Stimulated activated CD8-positive, alpha-beta memory T cell treated with anti-CD3 and anti-CD28 coated beads, Interleukin-15, amount 100 ng/mL, for 48 hours (primary cell): Measurements from ENCODE around the gene ZNF480.
"Not testable (repeated sequence)": the region's sequence is repeated elsewhere in the genome, so short reads cannot be mapped to it uniquely, and the experiment has no call there.

ENCODE experiments used
- DNase-seq, 2 donors: peaks; one replicate each; pipeline ENCODE4 v3.0.0-alpha.2; 2020; ENCODE audit warnings: low read depth in 2 of 2

The ZNF480 gene

DNA sequence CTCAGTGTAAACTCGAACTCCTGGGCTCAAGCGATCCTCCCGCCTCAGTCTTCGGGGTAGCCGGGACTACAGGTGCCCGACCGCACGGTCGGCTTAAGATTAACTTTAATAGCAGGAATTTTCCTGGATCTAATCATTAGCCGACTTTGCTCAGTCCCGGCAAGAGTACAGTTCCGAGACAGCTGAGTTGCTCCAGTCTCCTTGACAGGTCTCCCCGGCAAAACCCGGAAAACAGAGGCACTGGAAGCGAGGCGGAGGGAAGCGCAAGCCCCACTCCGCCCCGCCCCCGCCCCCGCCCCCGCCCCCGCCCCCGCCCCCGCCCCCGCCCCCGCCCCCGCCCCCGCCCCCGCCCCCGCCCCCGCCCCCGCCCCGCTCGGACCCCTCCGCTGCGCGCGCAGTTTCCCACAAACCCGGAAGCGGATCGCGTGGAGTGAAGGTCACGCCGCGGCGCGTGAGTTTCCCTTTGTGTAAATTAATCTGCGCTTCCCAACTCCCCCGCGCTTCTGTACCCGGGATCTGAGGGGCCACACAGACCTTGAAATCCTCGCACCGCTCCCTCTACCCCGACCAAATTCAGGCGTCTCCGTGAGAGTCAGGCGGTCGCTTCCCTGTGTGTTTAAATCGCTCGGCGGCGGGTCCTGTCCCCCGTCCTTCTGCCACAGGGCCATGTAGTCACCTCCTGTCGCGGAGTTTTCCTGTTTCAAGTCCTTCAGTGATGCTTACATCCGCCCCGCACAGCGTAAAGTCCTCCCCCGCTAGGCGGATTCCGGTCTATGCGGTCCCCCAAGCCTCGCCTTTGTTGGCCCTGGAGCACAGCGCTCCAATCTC is at the start of gene ZNF480:
Gene ZNF480, plus strand, starts transcription at position 397 of the 828 bp plus-strand sequence. CDS start 3,244 bp downstream, outside the sequence.
- peak; percentile 49 to 66 for DNase-seq

DNA sequence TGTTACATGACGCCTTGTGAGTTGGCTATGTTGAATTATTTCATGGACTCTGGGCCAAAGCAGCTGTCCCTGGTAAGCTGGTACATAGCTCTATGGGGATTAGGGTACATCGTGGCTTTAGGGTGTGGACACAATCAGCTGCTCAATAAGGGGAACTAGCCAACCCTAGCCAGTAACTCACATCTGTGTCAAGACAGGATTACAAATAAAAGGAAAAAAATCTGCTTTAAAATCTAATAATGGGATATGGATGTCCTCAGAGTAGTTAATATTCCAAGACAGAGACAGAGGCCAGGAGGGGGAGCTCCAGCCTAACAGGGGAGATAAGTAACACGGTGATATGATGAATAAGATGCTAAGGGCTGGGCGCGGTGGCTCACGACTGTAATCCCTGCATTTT is 48.7 kb upstream of the ZNF480 start:
- DNase-seq: peak; percentile 19 to 30

DNA sequence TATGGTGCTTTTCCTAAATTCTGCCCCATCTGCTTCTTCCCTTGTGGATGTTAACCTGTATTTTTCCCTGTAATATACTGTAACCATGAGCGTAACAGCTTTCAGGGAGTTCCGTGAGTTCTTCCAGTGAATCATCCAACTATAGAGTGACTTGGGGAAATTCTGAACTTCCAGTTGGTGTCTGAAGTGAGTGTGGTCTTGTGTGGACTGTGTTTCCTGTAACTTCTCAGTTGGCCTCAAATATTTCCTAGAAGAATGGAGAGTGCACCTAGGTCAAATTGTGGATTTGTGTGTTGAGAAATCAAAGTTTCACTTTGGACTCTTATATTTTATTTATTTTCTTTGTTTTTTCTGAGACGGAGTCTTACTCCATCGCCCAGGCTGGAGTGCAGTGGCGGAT is 38.5 kb upstream of the ZNF480 start:
- DNase-seq: no peak

DNA sequence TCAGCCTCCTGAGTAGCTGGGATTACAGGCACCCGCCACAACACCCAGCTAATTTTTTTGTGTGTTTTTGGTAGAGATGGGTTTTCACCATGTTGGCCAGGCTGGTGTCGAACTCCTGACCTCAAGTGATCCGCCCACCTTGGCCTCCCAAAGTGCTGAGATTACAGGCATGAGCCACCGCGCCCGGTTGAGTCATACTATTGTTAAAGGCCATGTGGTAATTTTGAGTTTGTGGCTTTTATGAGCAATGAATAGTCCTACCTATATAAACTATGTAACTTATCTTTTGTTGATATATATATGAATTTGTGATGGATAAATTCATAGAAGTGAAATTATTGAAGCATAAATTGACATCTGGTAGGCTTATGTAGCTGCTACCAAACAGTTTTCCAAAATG is 31.4 kb upstream of the ZNF480 start:
- peak in 1 of 2 donors; percentile 8 for DNase-seq

DNA sequence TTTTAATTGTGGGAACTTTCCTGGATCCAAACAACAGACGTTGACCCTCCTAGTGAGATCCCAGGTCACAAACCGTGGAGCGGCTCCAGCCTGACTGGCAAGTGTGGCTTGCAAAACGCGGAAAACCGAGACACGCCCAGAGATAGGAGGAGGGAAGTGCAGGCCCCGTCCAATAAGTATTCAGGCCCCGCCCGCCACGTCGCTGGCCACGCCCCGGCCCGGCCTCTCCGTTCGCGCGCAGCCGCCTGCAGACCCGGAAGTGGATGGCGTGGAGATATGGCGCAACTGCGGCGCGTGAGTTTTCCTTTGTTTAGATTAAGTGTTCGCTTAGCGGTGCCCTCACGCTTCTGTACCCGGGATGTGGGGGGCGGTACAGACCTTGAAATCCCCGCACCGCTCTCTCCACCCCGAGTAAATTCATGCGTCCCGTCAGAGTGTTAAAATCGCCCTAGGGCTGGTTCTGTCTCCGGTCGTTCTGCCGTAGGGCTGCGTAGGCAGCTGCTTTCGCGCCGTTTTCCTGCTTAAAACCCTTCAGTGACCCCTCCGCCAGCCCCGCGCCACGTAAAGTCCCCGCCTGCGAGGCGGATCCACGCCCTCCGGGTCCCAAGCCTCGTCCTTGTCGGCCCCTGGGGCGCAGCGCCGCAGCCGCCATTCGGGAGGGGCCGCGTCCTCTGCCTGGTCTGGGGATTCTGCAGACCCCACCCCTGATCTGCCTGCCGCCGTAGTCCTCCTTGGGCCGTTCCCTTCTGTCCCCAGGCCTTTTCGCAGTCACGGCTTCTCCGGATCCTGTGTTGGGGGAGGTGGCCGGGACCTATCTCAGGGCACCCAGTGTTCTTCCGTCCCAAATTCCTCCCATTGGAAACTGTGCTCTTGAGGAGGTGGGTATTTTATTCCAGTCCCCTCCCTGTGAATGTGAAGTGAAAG is 27.4 kb upstream of the ZNF480 start, which contains the start of gene ZNF766:
Gene ZNF766, plus strand, starts transcription at position 250 of the 924 bp plus-strand sequence. Its CDS starts 27 bp downstream, at position 277.
- DNase-seq: peak; percentile 94 to 95

DNA sequence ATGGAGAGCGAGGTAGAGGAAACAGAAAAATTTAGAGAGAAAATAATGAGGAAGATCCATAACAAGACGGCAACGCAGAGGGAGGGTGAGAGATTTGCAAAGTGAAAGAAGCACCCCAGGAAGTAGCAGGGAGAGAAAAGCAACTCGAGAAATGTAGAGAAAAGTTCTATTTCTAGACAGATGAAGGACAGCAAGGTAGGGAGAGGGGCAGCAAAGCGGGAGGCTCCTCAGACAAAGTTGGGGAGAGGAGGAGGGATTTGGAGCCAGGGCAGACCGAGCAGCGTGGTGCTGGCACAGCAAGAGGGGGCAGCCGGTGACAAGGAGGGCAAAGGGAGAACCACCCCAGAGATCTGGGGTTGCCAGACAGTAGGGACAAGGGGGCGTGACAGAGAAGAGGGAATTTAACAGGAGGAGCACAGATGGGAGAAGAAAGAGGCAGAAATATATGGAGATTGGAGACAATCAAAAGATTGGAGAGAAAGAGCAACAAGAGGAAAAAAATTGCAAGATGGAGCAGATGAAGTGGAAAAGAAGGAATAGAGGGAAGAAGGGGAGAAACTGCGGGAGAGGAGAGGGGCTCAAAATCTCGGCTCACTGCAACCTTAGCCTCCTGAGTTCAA is 26.6 kb upstream of the ZNF480 start:
- no peak for DNase-seq

DNA sequence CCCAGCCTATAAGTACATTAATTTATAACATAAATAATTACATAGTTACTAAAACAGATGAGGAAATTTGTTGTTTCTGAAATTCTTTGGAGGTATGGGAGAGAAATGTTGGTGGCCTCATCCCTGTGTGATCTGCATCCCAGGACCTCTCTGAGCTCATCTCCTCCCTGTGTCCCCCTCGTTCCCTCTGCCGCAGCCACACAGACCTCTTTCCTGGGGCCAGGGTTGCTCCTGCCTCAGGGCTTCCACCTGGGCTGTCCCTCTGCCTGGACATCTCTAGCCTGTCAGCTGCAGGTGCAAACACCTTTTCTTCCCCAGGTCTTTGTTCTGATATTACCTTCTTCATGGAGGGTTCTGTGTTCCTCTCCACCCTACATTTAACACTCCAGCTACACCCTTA is 23.7 kb upstream of the ZNF480 start:
- DNase-seq: no peak

DNA sequence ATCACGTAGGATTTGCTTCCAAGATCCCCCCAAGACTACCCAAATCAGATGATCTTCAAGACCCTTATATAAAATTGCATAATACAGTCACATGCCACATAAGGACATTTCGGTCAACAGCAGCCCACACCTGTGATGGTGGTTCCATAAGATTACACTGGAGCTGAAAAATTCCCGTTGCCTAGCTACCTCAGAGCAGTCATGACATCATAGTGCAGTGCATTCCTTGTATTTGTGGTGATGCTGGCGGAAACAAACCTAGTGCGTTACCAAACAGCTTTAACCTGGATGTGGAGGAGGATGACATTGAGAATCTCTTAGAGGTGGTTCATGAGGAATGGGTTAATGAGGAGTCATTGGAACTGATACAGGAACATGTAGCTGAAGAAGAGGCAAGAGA is 22.8 kb upstream of the ZNF480 start:
- DNase-seq: no peak

DNA sequence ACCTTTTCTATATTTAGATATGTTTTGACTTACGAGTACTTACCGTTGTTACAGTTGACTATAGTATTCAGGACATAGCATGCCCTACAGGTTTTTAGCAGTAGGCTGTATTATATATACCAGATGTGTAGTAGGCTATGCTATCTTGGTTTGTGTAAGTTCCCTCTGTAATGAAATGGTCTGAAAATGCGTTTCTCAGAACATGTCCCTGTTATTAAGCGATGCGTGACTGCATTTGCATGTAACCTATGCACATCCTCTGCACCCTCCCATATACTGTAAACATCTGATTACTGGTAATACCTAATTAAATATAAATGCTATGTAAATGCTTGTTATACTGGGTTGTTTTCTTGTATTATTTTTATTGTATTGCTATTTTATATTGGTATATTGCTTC is 21.0 kb upstream of the ZNF480 start:
- DNase-seq: no peak

DNA sequence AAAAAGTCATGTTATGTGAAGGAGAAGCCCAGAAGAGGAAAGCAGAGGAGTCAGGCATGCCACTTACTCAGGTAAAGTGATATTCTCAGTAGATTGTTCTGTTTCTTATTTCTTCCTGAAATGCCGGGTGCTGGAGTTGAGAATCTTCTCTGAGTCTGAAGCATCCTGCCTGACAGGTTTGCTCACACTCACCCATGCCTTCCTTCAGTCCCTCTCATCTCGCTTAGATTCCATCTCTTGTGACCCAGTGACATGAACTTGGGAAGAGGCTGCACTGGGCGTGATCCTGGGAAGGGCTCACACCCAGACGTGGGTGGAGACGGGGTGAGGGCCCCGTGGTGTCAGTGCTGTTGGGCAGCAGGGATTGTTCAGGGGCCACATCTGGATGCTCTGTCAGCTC is 19.5 kb upstream of the ZNF480 start:
- no peak for DNase-seq

DNA sequence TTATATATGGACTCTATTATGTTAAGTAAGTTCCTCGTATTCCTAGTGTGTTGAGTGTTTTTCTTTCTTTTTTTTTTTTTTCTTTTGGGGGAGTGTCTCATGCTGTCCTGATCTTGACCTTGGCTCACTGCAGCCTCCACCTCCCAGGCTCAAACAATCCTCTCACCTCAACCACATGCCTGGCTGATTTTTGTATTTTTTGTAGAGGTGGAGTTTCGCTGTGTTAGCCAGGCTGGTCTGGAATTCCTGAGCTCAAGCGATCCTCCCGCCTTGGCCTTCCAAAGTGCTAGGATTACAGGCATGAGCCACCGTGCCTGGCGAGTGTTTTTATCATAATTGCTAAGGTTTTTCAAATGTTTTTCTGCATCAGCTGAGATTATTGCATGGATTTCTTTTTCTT is 10.7 kb upstream of the ZNF480 start:
- no peak for DNase-seq

DNA sequence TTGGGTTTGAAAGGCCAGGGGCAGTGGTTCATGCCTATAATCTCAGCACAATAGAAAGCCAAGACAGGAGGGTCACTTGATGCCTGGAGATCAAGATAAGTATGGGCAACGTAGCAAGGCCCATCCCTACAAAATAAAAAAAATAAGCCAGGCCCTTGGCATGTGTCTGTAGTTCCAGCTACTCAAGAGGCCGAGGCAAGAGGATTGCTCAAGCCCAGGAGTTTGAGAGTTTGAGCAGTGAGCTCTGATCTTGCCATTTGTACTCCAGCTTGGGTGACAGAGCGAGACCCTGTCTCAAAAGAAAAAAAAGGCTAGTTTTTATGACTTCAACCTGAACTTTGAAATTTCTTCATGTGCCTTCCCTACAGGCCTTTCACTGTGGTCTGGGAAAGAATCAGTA is 5.2 kb upstream of the ZNF480 start:
- DNase-seq: no peak

DNA sequence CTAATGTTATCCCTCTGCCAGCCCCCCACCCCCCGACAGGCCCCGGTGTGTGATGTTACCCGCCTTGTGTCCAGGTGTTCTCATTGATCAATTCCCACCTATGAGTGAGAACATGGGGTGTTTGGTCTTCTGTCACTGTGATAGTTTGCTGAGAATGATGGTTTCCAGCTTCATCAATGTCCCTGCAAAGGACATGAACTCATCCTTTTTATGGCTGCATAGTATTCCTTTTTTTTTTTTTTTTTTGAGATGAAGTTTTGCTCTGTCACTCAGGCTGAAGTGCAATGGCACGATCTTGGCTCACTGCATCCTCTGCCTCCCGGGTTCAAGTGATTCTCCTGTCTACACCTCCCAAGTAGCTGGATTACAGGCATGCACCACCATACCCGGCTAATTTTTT is 4.0 kb upstream of the ZNF480 start:
- not testable (repeated sequence) for DNase-seq

DNA sequence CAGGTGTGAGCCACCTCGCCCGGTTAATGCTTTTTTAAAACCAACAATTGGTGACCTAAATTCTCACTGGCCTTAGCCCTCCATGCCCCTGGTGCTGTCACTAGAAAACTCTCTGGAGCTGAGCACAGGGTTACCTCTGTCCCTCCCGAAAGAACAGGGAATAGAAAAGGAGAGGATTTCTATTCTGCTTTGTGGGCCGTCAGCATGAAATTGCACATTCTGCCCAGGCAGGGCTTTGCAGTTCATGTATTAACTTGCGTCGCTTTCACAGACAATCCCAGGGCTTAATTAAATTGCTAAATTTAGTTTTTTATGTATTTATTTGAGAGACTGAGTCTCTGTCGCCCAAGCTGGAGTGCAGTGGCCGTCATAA is 583 bp upstream of the ZNF480 start:
- no peak for DNase-seq

DNA sequence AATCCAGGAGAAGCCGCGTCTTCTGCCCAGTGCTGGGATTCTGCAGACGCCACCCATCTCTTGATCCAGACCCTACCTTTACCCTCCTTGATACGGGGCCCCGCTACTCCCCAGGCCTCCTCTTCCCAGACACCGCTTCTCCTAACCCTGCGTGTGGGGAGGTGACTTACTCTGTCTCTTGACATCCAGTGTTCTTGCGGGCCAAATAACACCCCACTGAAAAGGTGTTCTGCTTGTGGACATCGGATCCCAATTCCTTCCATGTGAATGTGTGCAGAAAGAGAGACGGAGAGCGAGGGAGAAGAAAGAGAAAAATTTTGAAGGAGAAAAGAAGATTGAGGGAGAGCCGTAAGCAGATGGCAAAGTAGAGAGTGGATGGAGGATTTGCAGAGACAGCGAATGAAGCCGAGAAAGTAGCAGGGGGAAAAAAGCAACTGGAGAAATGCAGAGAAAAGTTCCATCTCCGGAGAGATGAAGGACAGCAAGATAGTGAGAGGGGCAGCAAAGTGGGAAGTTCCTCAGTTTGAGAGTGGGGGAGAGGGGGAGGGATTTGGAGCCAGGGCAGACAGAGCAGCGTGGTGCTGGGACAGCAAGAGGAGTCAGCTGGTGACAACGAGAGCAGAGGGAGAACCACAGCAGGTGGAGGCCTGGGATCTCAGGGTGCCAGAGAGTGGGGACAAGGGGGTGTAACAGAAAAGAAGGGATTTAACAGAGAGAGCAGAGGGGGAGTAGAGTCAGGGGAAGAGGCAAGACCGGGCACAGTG is 814 bp downstream of the ZNF480 start:
- no peak for DNase-seq

DNA sequence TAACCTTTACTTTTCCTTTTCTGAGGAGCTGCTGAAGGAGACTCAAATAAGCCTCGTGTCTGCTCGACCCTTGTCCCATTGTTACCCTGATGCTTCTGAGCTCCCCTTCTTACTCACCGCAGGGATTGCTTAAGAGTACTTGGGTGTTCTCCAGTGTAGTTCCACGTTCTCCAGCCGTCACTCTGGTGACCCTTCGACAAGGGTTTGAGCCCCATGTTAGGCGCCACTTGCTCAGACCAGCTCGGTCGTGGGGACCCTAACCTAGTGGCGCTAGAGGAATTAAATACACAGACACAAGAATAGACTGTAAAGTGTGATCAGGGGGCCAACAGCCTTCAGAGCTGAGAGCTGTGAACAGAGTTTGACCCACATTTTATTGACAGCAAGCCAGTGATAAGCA is 10.3 kb downstream of the ZNF480 start:
- DNase-seq: no peak

DNA sequence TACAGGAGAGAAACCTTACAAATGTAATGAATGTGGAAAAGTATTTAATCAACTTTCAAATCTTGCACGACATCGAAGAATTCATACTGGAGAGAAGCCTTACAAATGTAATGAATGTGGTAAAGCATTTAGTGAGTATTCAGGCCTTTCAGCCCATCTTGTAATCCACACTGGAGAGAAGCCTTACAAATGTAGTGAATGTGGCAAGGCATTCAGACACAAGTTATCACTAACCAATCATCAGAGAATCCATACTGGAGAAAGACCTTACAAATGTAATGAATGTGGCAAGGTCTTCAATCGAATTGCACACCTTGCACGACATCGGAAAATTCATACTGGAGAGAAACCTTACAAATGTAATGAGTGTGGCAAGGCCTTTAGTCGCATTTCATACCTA is 25.5 kb downstream of the ZNF480 start:
- DNase-seq: no peak

DNA sequence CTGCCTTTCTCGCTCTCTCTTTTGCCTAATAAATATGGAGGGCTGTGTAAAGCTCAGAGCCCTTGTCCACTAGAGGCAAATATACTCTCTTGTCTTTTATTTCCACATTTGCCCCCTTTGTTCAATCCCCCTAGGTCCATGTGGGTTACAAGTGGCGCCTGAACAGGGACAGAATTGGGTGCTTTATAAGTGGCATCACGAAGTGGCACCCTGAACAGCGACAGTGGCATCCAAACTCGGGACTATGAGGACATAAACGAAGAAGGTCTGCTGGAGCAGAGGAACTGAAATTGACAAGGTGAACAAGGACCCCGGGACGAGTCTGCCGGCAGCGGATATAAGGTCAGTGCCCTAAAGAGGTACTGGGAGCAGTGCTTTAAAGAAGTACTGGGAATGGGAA is 34.8 kb downstream of the ZNF480 start:
- DNase-seq: no peak

DNA sequence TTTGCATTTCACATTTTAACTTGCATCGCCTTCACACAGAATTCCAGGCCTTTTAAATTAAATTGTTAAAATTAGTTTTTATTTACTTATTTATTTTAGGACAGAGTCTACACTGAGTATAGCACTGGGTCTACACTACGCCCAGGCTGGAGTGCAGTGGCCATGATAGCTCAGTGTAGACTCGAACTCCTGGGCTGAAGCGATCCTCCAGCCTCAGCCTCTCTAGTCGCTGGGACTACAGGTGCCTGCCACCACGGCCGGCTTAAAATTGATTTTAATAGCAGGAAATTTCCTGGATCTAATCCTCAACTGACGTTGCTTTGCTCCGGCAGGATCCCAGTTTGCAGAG is 38.8 kb downstream of the ZNF480 start:
- no peak for DNase-seq

DNA sequence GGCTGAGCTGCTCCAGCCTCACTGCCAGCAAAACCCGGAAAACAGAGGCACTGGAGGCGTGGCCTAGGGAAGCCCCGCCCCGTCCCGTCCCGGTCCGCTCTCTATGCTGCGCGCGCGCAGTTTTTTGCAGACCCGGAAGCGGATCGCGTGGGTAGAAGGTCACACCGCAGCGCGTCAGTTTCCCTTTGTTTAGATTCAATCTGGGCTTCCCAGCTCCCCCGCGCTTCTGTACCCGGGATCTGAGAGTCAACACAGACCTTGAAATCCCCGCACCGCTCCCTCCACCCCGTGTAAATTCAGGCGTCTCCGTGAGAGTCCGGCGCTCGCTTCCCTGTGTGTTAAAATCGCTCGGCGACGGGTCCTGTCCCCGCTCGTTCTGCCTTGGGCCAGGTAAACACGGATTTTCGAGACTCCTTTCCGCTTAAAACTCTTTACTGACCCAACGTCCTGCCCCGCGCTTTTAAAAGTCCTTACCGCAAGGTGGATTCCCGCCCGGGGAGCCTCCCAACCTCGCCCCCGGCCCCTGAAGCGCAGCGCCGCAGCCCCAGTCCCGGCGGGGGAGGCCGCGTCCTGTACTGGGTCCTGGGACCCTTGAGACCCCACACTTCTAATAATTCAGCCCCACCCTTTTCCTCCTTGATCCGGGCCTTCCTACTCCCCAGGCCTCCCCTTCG is 39.3 kb downstream of the ZNF480 start, which contains the start of gene ZNF610:
Gene ZNF610, plus strand, starts transcription at position 127 of the 674 bp plus-strand sequence. CDS start 12,930 bp downstream, outside the sequence.
- DNase-seq: peak; percentile 79 to 81
